ENCODE results near the gene INSYN1. TPM values are rescaled to one million over a fixed set of nuclear protein-coding genes. Genes with fewer than 3 reads are reported as not detected.

INSYN1 gene
- polyA plus RNA-seq, 1 donor from 2014 or later, result 21.3 TPM

- Histone ChIP-seq H3K9me2 (ENCODE audit: insufficient read depth, low read length) (no peaks in the 10 kb centered on the region), H2AFZ (ENCODE audit: low read depth, low read length) (no peak overlapping the region), H3K27me3 (ENCODE audit: insufficient read depth, low read depth, low read length) (peaks cover 15% of the 10 kb centered on the region), H4K20me1 (ENCODE audit: insufficient read depth) (no peaks in the 10 kb centered on the region), H3F3A (ENCODE audit: insufficient read depth, low read length, poor library complexity, severe bottlenecking) (no peaks in the 10 kb centered on the region), H3K9me3 (ENCODE audit: low read length) (no peaks in the 10 kb centered on the region), H3K79me2 (replicated peaks; ENCODE audit: insufficient read depth, low read length) (no peaks in the 10 kb centered on the region), H3K27ac (ENCODE audit: low read length) (no peak overlapping the region), H3K4me3 (ENCODE audit: low read length) (no peak overlapping the region), H3K9ac (ENCODE audit: low read length) (no peak overlapping the region), H3K36me3 (ENCODE audit: insufficient read depth, low read length) (no peaks in the 10 kb centered on the region), H3K4me2 (ENCODE audit: low read length) (no peak overlapping the region)
- TF ChIP-seq EZH2 (IDR thresholded peaks at IDR 0.05; ENCODE audit: borderline replicate concordance, insufficient read depth, low read length, poor library complexity, severe bottlenecking) (no peak), REST (IDR thresholded peaks at IDR 0.05; ENCODE audit: borderline replicate concordance) (no peak), POLR2AphosphoS5 (IDR thresholded peaks at IDR 0.05) (no peak), EP300 (conservative IDR thresholded peaks at IDR 0.05; ENCODE audit: poor library complexity, severe bottlenecking) (no peak)
Measured at GRCh38 chr15:73749971-73750370, 3.2 kb downstream of the INSYN1 start.

- no peaks in the 10 kb centered on the region for H3K9me3 ChIP-seq (ENCODE audit: low read length)
- no peak overlapping the region for H3K27ac ChIP-seq (ENCODE audit: low read length)
- peaks cover 15% of the 10 kb centered on the region for H3K27me3 ChIP-seq (ENCODE audit: insufficient read depth, low read depth, low read length)
- H3F3A ChIP-seq (ENCODE audit: insufficient read depth, low read length, poor library complexity, severe bottlenecking), result no peaks in the 10 kb centered on the region
- H3K36me3 ChIP-seq (ENCODE audit: insufficient read depth, low read length), result no peaks in the 10 kb centered on the region
- no peak overlapping the region for H3K4me2 ChIP-seq (ENCODE audit: low read length)
- no peaks in the 10 kb centered on the region for H3K79me2 ChIP-seq (replicated peaks; ENCODE audit: insufficient read depth, low read length)
- no peak overlapping the region for H3K9ac ChIP-seq (ENCODE audit: low read length)
- no peaks in the 10 kb centered on the region for H3K9me2 ChIP-seq (ENCODE audit: insufficient read depth, low read length)
- H4K20me1 ChIP-seq (ENCODE audit: insufficient read depth), result no peaks in the 10 kb centered on the region
- TF ChIP-seq MXI1 (conservative IDR thresholded peaks at IDR 0.05; ENCODE audit: poor library complexity, severe bottlenecking), result no peak
- no peak for TF ChIP-seq CTCF (IDR thresholded peaks at IDR 0.05; ENCODE audit: poor library complexity, severe bottlenecking)
- TF ChIP-seq POLR2AphosphoS5 (IDR thresholded peaks at IDR 0.05), result no peak
- no peak for TF ChIP-seq RAD21 (conservative IDR thresholded peaks at IDR 0.05)
- H3K4me3 ChIP-seq (ENCODE audit: low read length), result no peak overlapping the region
- no peak overlapping the region for H2AFZ ChIP-seq (ENCODE audit: low read depth, low read length)
Measured at GRCh38 chr15:73749533-73749932, 3.6 kb downstream of the INSYN1 start.

GRCh38 chr15:73748730-73749129, 4.4 kb downstream of the INSYN1 start:
- Histone ChIP-seq H3K9ac (ENCODE audit: low read length) (no peak overlapping the region), H3K79me2 (replicated peaks; ENCODE audit: insufficient read depth, low read length) (no peaks in the 10 kb centered on the region), H3K4me2 (ENCODE audit: low read length) (no peak overlapping the region), H3K4me3 (ENCODE audit: low read length) (no peak overlapping the region), H3K9me3 (ENCODE audit: low read length) (no peaks in the 10 kb centered on the region), H3K36me3 (ENCODE audit: insufficient read depth, low read length) (no peaks in the 10 kb centered on the region), H3F3A (ENCODE audit: insufficient read depth, low read length, poor library complexity, severe bottlenecking) (no peaks in the 10 kb centered on the region), H4K20me1 (ENCODE audit: insufficient read depth) (no peaks in the 10 kb centered on the region), H2AFZ (ENCODE audit: low read depth, low read length) (no peak overlapping the region), H3K9me2 (ENCODE audit: insufficient read depth, low read length) (no peaks in the 10 kb centered on the region), H3K27me3 (ENCODE audit: insufficient read depth, low read depth, low read length) (peaks cover 13% of the 10 kb centered on the region), H3K27ac (ENCODE audit: low read length) (no peak overlapping the region)
- TF ChIP-seq POLR2AphosphoS5 (IDR thresholded peaks at IDR 0.05) (no peak), CTCF (IDR thresholded peaks at IDR 0.05; ENCODE audit: poor library complexity, severe bottlenecking) (no peak), RAD21 (conservative IDR thresholded peaks at IDR 0.05) (no peak), EP300 (conservative IDR thresholded peaks at IDR 0.05; ENCODE audit: poor library complexity, severe bottlenecking) (no peak), EZH2 (IDR thresholded peaks at IDR 0.05; ENCODE audit: borderline replicate concordance, insufficient read depth, low read length, poor library complexity, severe bottlenecking) (no peak), TAF1 (IDR thresholded peaks at IDR 0.05; ENCODE audit: low read depth) (no peak)

Measured in neural cell (in vitro differentiated cells).